Measurements from ENCODE around the gene SH3BGRL. TPM values are rescaled to one million over a fixed set of nuclear protein-coding genes. Genes with fewer than 3 reads are reported as not detected.

The SH3BGRL gene
- total and polyA plus RNA-seq, 9 of the 15 experiments (the other 6 are each of a cell fraction or from before 2014, with no cell fraction given): 21.3 to 74.3 (median 45.4) TPM

DNA sequence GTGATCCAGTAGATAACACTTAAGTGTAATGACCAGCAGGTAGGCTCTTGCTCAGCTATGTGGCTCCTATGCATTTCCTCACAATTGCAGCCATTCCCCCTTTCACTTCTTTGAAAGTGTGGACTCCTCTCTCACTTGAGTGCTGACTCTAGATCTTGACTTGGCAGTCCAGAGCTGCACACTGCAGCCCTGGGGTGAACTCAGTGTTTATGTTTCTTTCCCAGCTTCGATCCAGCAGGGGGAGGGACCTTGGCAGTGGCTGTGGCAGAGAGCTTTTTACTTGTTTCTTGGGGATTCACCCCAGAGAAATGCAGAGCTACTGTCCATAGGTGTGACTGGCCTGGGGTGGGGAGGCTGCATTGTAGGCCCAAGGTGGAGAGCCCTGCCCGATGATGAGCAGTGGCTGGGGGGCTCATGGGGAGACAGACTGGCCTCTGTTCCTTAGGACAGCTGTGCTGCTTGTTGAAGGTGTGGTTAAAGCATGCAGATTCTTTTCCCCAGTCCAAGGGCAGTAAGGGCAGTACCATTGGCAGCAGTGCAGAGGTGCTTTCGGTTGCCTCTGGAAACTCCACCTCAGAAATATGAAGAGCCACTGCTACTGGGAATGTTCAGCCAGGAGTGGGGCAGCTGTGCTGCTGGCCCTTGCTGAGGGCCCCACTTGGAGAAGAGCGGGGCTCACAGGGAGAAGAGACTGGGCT lies 134.7 kb downstream of the SH3BGRL start (continued):
- TF ChIP-seq, protein P1, sequence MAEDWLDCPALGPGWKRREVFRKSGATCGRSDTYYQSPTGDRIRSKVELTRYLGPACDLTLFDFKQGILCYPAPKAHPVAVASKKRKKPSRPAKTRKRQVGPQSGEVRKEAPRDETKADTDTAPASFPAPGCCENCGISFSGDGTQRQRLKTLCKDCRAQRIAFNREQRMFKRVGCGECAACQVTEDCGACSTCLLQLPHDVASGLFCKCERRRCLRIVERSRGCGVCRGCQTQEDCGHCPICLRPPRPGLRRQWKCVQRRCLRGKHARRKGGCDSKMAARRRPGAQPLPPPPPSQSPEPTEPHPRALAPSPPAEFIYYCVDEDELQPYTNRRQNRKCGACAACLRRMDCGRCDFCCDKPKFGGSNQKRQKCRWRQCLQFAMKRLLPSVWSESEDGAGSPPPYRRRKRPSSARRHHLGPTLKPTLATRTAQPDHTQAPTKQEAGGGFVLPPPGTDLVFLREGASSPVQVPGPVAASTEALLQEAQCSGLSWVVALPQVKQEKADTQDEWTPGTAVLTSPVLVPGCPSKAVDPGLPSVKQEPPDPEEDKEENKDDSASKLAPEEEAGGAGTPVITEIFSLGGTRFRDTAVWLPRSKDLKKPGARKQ (CRISPR knock-in tag; IDR thresholded peaks at IDR 0.05): no peak
- TF ChIP-seq SAP30 (IDR thresholded peaks at IDR 0.05; ENCODE audit: borderline replicate concordance, insufficient read depth, low read depth, low read length, poor library complexity, severe bottlenecking) (no peak), SRSF3 (IDR thresholded peaks at IDR 0.05; ENCODE audit: insufficient read depth, low read length) (no peak), FOXJ3 (CRISPR knock-in tag; IDR thresholded peaks at IDR 0.05) (no peak), WHSC1 (IDR thresholded peaks at IDR 0.05; ENCODE audit: low read length) (no peak), KLF1 (tag; IDR thresholded peaks at IDR 0.05) (no peak)
- TF ChIP-seq, protein P2, sequence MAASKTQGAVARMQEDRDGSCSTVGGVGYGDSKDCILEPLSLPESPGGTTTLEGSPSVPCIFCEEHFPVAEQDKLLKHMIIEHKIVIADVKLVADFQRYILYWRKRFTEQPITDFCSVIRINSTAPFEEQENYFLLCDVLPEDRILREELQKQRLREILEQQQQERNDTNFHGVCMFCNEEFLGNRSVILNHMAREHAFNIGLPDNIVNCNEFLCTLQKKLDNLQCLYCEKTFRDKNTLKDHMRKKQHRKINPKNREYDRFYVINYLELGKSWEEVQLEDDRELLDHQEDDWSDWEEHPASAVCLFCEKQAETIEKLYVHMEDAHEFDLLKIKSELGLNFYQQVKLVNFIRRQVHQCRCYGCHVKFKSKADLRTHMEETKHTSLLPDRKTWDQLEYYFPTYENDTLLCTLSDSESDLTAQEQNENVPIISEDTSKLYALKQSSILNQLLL (CRISPR knock-in tag; IDR thresholded peaks at IDR 0.05; ENCODE audit: borderline replicate concordance): no peak
- TF ChIP-seq, protein P3, sequence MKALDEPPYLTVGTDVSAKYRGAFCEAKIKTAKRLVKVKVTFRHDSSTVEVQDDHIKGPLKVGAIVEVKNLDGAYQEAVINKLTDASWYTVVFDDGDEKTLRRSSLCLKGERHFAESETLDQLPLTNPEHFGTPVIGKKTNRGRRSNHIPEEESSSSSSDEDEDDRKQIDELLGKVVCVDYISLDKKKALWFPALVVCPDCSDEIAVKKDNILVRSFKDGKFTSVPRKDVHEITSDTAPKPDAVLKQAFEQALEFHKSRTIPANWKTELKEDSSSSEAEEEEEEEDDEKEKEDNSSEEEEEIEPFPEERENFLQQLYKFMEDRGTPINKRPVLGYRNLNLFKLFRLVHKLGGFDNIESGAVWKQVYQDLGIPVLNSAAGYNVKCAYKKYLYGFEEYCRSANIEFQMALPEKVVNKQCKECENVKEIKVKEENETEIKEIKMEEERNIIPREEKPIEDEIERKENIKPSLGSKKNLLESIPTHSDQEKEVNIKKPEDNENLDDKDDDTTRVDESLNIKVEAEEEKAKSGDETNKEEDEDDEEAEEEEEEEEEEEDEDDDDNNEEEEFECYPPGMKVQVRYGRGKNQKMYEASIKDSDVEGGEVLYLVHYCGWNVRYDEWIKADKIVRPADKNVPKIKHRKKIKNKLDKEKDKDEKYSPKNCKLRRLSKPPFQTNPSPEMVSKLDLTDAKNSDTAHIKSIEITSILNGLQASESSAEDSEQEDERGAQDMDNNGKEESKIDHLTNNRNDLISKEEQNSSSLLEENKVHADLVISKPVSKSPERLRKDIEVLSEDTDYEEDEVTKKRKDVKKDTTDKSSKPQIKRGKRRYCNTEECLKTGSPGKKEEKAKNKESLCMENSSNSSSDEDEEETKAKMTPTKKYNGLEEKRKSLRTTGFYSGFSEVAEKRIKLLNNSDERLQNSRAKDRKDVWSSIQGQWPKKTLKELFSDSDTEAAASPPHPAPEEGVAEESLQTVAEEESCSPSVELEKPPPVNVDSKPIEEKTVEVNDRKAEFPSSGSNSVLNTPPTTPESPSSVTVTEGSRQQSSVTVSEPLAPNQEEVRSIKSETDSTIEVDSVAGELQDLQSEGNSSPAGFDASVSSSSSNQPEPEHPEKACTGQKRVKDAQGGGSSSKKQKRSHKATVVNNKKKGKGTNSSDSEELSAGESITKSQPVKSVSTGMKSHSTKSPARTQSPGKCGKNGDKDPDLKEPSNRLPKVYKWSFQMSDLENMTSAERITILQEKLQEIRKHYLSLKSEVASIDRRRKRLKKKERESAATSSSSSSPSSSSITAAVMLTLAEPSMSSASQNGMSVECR (CRISPR knock-in tag; IDR thresholded peaks at IDR 0.05): no peak
- TF ChIP-seq, protein P4, sequence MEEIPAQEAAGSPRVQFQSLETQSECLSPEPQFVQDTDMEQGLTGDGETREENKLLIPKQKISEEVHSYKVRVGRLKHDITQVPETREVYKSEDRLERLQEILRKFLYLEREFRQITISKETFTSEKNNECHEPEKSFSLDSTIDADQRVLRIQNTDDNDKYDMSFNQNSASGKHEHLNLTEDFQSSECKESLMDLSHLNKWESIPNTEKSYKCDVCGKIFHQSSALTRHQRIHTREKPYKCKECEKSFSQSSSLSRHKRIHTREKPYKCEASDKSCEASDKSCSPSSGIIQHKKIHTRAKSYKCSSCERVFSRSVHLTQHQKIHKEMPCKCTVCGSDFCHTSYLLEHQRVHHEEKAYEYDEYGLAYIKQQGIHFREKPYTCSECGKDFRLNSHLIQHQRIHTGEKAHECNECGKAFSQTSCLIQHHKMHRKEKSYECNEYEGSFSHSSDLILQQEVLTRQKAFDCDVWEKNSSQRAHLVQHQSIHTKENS (CRISPR knock-in tag; IDR thresholded peaks at IDR 0.05): no peak
